ENCODE data around the gene AARS2. TPM values are rescaled to one million over a fixed set of nuclear protein-coding genes. Genes with fewer than 3 reads are reported as not detected.

AARS2 gene
- total RNA-seq, 5 donors from 2014 or later (not counting 1 experiment from before 2014, with no cell fraction given): 16.7 to 28.5 (median 25.8) TPM

- Mint-ChIP-seq H3K9me3 (no peaks in the 10 kb centered on the region), H3K4me1 (peaks cover 0 to 21% (median 8%) of the 10 kb centered on the region in 3 donors), H3K36me3 (no peaks in the 10 kb centered on the region), H3K27ac (no peak overlapping the region), H3K27me3 (peaks cover 51 to 71% of the 10 kb centered on the region in 2 donors), H3K4me3 (no peak overlapping the region)
- Histone ChIP-seq H3K4me1 (ENCODE audit: control insufficient read depth in 1 of 2, extremely low read depth in 1 of 2, insufficient read depth in 2 of 2, low read length in 2 of 2) (peaks cover 0 to 22% of the 10 kb centered on the region in 2 experiments), H3K9me3 (no peaks in the 10 kb centered on the region), H3K27ac (ENCODE audit: low read length) (no peak overlapping the region), H3K4me3 (ENCODE audit: control insufficient read depth in 1 of 2, extremely low read depth in 1 of 2, low read length in 1 of 2) (no peak overlapping the region), H3K27me3 (replicated peaks in 1 of 2; ENCODE audit: control insufficient read depth in 2 of 2, extremely low read depth in 1 of 2, insufficient read depth in 2 of 2, low read length in 1 of 2) (peaks cover 9 to 88% of the 10 kb centered on the region in 2 experiments), H3K36me3 (ENCODE audit: control insufficient read depth in 2 of 2, extremely low read depth in 1 of 2, insufficient read depth in 1 of 2, low read length in 1 of 2) (no peaks in the 10 kb centered on the region)
- no peak for ATAC-seq (replicated peaks in 1 of 4)
- no peak for DNase-seq
- no CpG with 5 or more reads among the region's 1 CpG for WGBS (ENCODE audit: insufficient coverage)
- ChIA-PET POLR2A (interaction anchor here (0.5 to 0.6 kb wide), 2 partner anchors 614 to 634 kb away, joined by 4 to 10 read pairs; no protein-coding TSS in a partner anchor), CTCF (interaction anchor here (0.6 to 1.0 kb wide), 2 partner anchors 71 to 177 kb away, joined by 3 to 7 read pairs; no protein-coding TSS in a partner anchor)
These were observed 39.5 kb downstream of the AARS2 start for GRCh38 chr6:44273617-44274016.

GRCh38 chr6:44272999-44273566 is 40.1 kb downstream of the AARS2 start:
- Mint-ChIP-seq H3K27ac (no peak overlapping the region), H3K4me3 (peak overlapping the region in 1 of 3 donors; percentile 1), H3K4me1 (peaks cover 0 to 21% (median 8%) of the 10 kb centered on the region in 3 donors), H3K9me3 (no peaks in the 10 kb centered on the region), H3K27me3 (peaks cover 51 to 72% of the 10 kb centered on the region in 2 donors), H3K36me3 (no peaks in the 10 kb centered on the region)
- ATAC-seq (replicated peaks in 1 of 4) (no peak), DNase-seq (no peak)
- H3K27me3 ChIP-seq (replicated peaks in 1 of 2; ENCODE audit: control insufficient read depth in 2 of 2, extremely low read depth in 1 of 2, insufficient read depth in 2 of 2, low read length in 1 of 2): peaks cover 9 to 89% of the 10 kb centered on the region in 2 experiments
- no peaks in the 10 kb centered on the region for H3K36me3 ChIP-seq (ENCODE audit: control insufficient read depth in 2 of 2, extremely low read depth in 1 of 2, insufficient read depth in 1 of 2, low read length in 1 of 2)
- H3K9me3 ChIP-seq: no peaks in the 10 kb centered on the region
- H3K4me3 ChIP-seq (ENCODE audit: control insufficient read depth in 1 of 2, extremely low read depth in 1 of 2, low read length in 1 of 2): no peak overlapping the region
- no peak overlapping the region for H3K27ac ChIP-seq (ENCODE audit: low read length)
- ChIA-PET CTCF (interaction anchor here (0.6 to 1.4 kb wide), 2 partner anchors 7 to 178 kb away, joined by 3 to 7 read pairs; no protein-coding TSS in a partner anchor), POLR2A (interaction anchor here (0.5 to 0.6 kb wide), 2 partner anchors 613 to 634 kb away, joined by 4 to 10 read pairs; no protein-coding TSS in a partner anchor)
- H3K4me1 ChIP-seq (ENCODE audit: control insufficient read depth in 1 of 2, extremely low read depth in 1 of 2, insufficient read depth in 2 of 2, low read length in 2 of 2): peaks cover 0 to 22% of the 10 kb centered on the region in 2 experiments
- 89% methylated on average over 16 of the region's 23 CpGs for WGBS (ENCODE audit: insufficient coverage)

GRCh38 chr6:44272529-44272928 is 40.6 kb downstream of the AARS2 start:
- H3K4me1 ChIP-seq (ENCODE audit: control insufficient read depth in 1 of 2, extremely low read depth in 1 of 2, insufficient read depth in 2 of 2, low read length in 2 of 2): peaks cover 0 to 22% of the 10 kb centered on the region in 2 experiments
- no peaks in the 10 kb centered on the region for H3K36me3 ChIP-seq (ENCODE audit: control insufficient read depth in 2 of 2, extremely low read depth in 1 of 2, insufficient read depth in 1 of 2, low read length in 1 of 2)
- no peak overlapping the region for H3K27ac ChIP-seq (ENCODE audit: low read length)
- H3K9me3 ChIP-seq: no peaks in the 10 kb centered on the region
- Mint-ChIP-seq H3K27ac (no peak overlapping the region), H3K4me3 (peak overlapping the region in 1 of 3 donors; percentile 1), H3K9me3 (no peaks in the 10 kb centered on the region), H3K4me1 (peaks cover 4 to 27% (median 8%) of the 10 kb centered on the region in 3 donors), H3K36me3 (no peaks in the 10 kb centered on the region), H3K27me3 (peaks cover 45 to 67% of the 10 kb centered on the region in 2 donors)
- ChIA-PET POLR2A (no interaction called here), CTCF (interaction anchor here in 1 of 2 donors (1.4 kb wide), 1 partner anchor 8 kb away, joined by 3 read pairs; no protein-coding TSS in a partner anchor)
- DNase-seq (no peak), ATAC-seq (replicated peaks in 1 of 4) (no peak)
- peaks cover 9 to 85% of the 10 kb centered on the region in 2 experiments for H3K27me3 ChIP-seq (replicated peaks in 1 of 2; ENCODE audit: control insufficient read depth in 2 of 2, extremely low read depth in 1 of 2, insufficient read depth in 2 of 2, low read length in 1 of 2)
- no peak overlapping the region for H3K4me3 ChIP-seq (ENCODE audit: control insufficient read depth in 1 of 2, extremely low read depth in 1 of 2, low read length in 1 of 2)
- 70% methylated on average over 3 of the region's 3 CpGs for WGBS (ENCODE audit: insufficient coverage)

- peaks cover 0 to 22% of the 10 kb centered on the region in 2 experiments for H3K4me1 ChIP-seq (ENCODE audit: control insufficient read depth in 1 of 2, extremely low read depth in 1 of 2, insufficient read depth in 2 of 2, low read length in 2 of 2)
- H3K27ac ChIP-seq (ENCODE audit: low read length): no peak overlapping the region
- Mint-ChIP-seq H3K27me3 (peaks cover 42 to 61% of the 10 kb centered on the region in 2 donors), H3K9me3 (no peaks in the 10 kb centered on the region), H3K36me3 (no peaks in the 10 kb centered on the region), H3K27ac (no peak overlapping the region), H3K4me3 (peak overlapping the region in 1 of 3 donors; percentile 68), H3K4me1 (peaks cover 4 to 27% (median 8%) of the 10 kb centered on the region in 3 donors)
- no peaks in the 10 kb centered on the region for H3K9me3 ChIP-seq
- H3K27me3 ChIP-seq (replicated peaks in 1 of 2; ENCODE audit: control insufficient read depth in 2 of 2, extremely low read depth in 1 of 2, insufficient read depth in 2 of 2, low read length in 1 of 2): peaks cover 7 to 79% of the 10 kb centered on the region in 2 experiments
- CTCF ChIA-PET: interaction anchor here in 1 of 2 donors (1.4 kb wide), 1 partner anchor 9 kb away, joined by 3 read pairs; no protein-coding TSS in a partner anchor
- no CpG with 5 or more reads among the region's 3 CpGs for WGBS (ENCODE audit: insufficient coverage)
- H3K36me3 ChIP-seq (ENCODE audit: control insufficient read depth in 2 of 2, extremely low read depth in 1 of 2, insufficient read depth in 1 of 2, low read length in 1 of 2): no peaks in the 10 kb centered on the region
- DNase-seq: no peak
- no peak for ATAC-seq (replicated peaks in 1 of 4)
- H3K4me3 ChIP-seq (ENCODE audit: control insufficient read depth in 1 of 2, extremely low read depth in 1 of 2, low read length in 1 of 2): no peak overlapping the region
- POLR2A ChIA-PET: no interaction called here
These were observed 41.2 kb downstream of the AARS2 start for GRCh38 chr6:44271914-44272313.

- Mint-ChIP-seq H3K27me3 (peaks cover 39 to 57% of the 10 kb centered on the region in 2 donors), H3K36me3 (no peaks in the 10 kb centered on the region), H3K4me3 (peak overlapping the region; percentile 60 to 68 (median 67)), H3K27ac (no peak overlapping the region), H3K4me1 (peaks cover 4 to 29% (median 14%) of the 10 kb centered on the region in 3 donors), H3K9me3 (no peaks in the 10 kb centered on the region)
- ChIA-PET POLR2A (no interaction called here), CTCF (interaction anchor here (1.2 to 1.4 kb wide), 2 partner anchors 9 to 29 kb away, joined by 3 to 5 read pairs; no protein-coding TSS in a partner anchor)
- H3K27ac ChIP-seq (ENCODE audit: low read length): no peak overlapping the region
- no peaks in the 10 kb centered on the region for H3K36me3 ChIP-seq (ENCODE audit: control insufficient read depth in 2 of 2, extremely low read depth in 1 of 2, insufficient read depth in 1 of 2, low read length in 1 of 2)
- DNase-seq (no peak), ATAC-seq (replicated peaks in 1 of 4) (no peak)
- H3K4me1 ChIP-seq (ENCODE audit: control insufficient read depth in 1 of 2, extremely low read depth in 1 of 2, insufficient read depth in 2 of 2, low read length in 2 of 2): peaks cover 0 to 19% of the 10 kb centered on the region in 2 experiments
- peaks cover 7 to 73% of the 10 kb centered on the region in 2 experiments for H3K27me3 ChIP-seq (replicated peaks in 1 of 2; ENCODE audit: control insufficient read depth in 2 of 2, extremely low read depth in 1 of 2, insufficient read depth in 2 of 2, low read length in 1 of 2)
- peak overlapping the region in 1 of 2 donors; percentile 45 for H3K4me3 ChIP-seq (ENCODE audit: control insufficient read depth in 1 of 2, extremely low read depth in 1 of 2, low read length in 1 of 2)
- no peaks in the 10 kb centered on the region for H3K9me3 ChIP-seq
- WGBS (ENCODE audit: insufficient coverage): 90% methylated on average over 3 of the region's 6 CpGs
These were observed 41.8 kb downstream of the AARS2 start for GRCh38 chr6:44271406-44271723.

- ATAC-seq (replicated peaks in 1 of 4) (peak in 3 of 4 experiments; percentile 15 to 48 (median 35)), DNase-seq (peak in 1 of 35 experiments; percentile 16)
- Histone ChIP-seq H3K36me3 (ENCODE audit: control insufficient read depth in 2 of 2, extremely low read depth in 1 of 2, insufficient read depth in 1 of 2, low read length in 1 of 2) (no peaks in the 10 kb centered on the region), H3K4me3 (ENCODE audit: control insufficient read depth in 1 of 2, extremely low read depth in 1 of 2, low read length in 1 of 2) (peak overlapping the region in 1 of 2 donors; percentile 45), H3K9me3 (no peaks in the 10 kb centered on the region), H3K4me1 (ENCODE audit: control insufficient read depth in 1 of 2, extremely low read depth in 1 of 2, insufficient read depth in 2 of 2, low read length in 2 of 2) (peaks cover 0 to 18% of the 10 kb centered on the region in 2 experiments), H3K27me3 (replicated peaks in 1 of 2; ENCODE audit: control insufficient read depth in 2 of 2, extremely low read depth in 1 of 2, insufficient read depth in 2 of 2, low read length in 1 of 2) (peaks cover 7 to 70% of the 10 kb centered on the region in 2 experiments), H3K27ac (ENCODE audit: low read length) (no peak overlapping the region)
- 1% methylated on average over 68 of the region's 90 CpGs for WGBS (ENCODE audit: insufficient coverage)
- POLR2A ChIA-PET: no interaction called here
- no peaks in the 10 kb centered on the region for H3K36me3 Mint-ChIP-seq
- CTCF ChIA-PET: interaction anchor here (0.6 to 1.6 kb wide), 7 partner anchors 12 to 137 kb away, joined by 3 to 11 read pairs (median 4); partner anchors contain the start of gene AARS2 (in 1 of the 2)
- H3K4me1 Mint-ChIP-seq: peaks cover 8 to 33% (median 18%) of the 10 kb centered on the region in 3 donors
- peak overlapping the region; percentile 60 to 74 (median 67) for H3K4me3 Mint-ChIP-seq
- H3K27me3 Mint-ChIP-seq: peaks cover 39 to 57% of the 10 kb centered on the region in 2 donors
- H3K9me3 Mint-ChIP-seq: no peaks in the 10 kb centered on the region
- no peak overlapping the region for H3K27ac Mint-ChIP-seq
These were observed 42.4 kb downstream of the AARS2 start for GRCh38 chr6:44270526-44271405.

Data from T-cell (primary cell).